SK-N-SH (cell line): ENCODE data around the gene AGBL2.

Experiments used
- CTCF ChIP-seq: fragments of 200-600 bp; sonication (generic); IDR thresholded peaks from 2 replicates; pipeline ENCODE4 v1.6.1; 2017; ENCODE audit warnings: antibody characterized with exemption, mild to moderate bottlenecking, moderate library complexity
- EP300 ChIP-seq, 2 experiments: IDR thresholded peaks; 2 replicates each; pipeline versions ENCODE4 v1.4.0 to v1.6.1; 2012; ENCODE audit warnings: borderline replicate concordance in 1 of 2, low read depth in 1 of 2, low read length in 1 of 2
- JUND ChIP-seq: IDR thresholded peaks from 2 replicates; pipeline ENCODE4 v1.4.0; 2012
- MXI1 ChIP-seq: IDR thresholded peaks from 2 replicates; pipeline ENCODE4 v1.6.1; 2012; ENCODE audit warnings: mild to moderate bottlenecking, low read depth, low read length, improper control_type of control experiment
- POLR2AphosphoS5 ChIP-seq: IDR thresholded peaks from 2 replicates; pipeline ENCODE4 v1.6.1; 2012; ENCODE audit warnings: low read depth, low read length
- REST ChIP-seq: IDR thresholded peaks from 2 replicates; pipeline ENCODE4 v1.6.1; 2012; ENCODE audit warnings: mild to moderate bottlenecking, low read depth, low read length, moderate library complexity
- TCF12 ChIP-seq: IDR thresholded peaks from 2 replicates; pipeline ENCODE4 v1.4.0; 2012
- USF2 ChIP-seq: fragments of 150-350 bp; IDR thresholded peaks from 2 replicates; pipeline ENCODE4 v1.6.1; 2017; ENCODE audit warnings: antibody characterized with exemption, low read length, low read depth, borderline replicate concordance
- ZBTB33 ChIP-seq: IDR thresholded peaks from 2 replicates; pipeline ENCODE4 v1.4.0; 2012; ENCODE audit warnings: low read depth, borderline replicate concordance

- no peak for TF ChIP-seq CTCF
- TF ChIP-seq POLR2AphosphoS5, result no peak
- no peak for TF ChIP-seq REST
- TF ChIP-seq TCF12, result no peak
- no peak for TF ChIP-seq ZBTB33
- no peak for TF ChIP-seq EP300 (IDR thresholded peaks at IDR 0.05; ENCODE audit: borderline replicate concordance in 1 of 2, low read depth in 1 of 2, low read length in 1 of 2)
- no peak for TF ChIP-seq USF2
- TF ChIP-seq MXI1, result no peak
- TF ChIP-seq JUND, result no peak
Measured at GRCh38 chr11:47615249-47615648, 99.9 kb downstream of the AGBL2 start.
